ENCODE data around the gene WHRN. TPM values are rescaled to one million over a fixed set of nuclear protein-coding genes. Genes with fewer than 3 reads are reported as not detected.

Gene WHRN
- total and polyA plus RNA-seq, 9 of the 15 experiments (the other 6 are each of a cell fraction or from before 2014, with no cell fraction given) = 0.31 to 14.1 (median 3.0) TPM

GRCh38 chr9:114484854-114485443, 20.3 kb downstream of the WHRN start (continued):
- TF ChIP-seq CHD7 (IDR thresholded peaks at IDR 0.05; ENCODE audit: low read depth, low read length) (no peak), MAFK (IDR thresholded peaks at IDR 0.05; ENCODE audit: low read length) (peak; percentile 25; the same call in 1 of the 2 replicates), ZNF224 (CRISPR knock-in tag; IDR thresholded peaks at IDR 0.05) (no peak), REST (IDR thresholded peaks at IDR 0.05; ENCODE audit: borderline replicate concordance) (peak; percentile 6; the same call in 1 of the 2 replicates), REST (CRISPR knock-in tag; IDR thresholded peaks at IDR 0.05; ENCODE audit: low read depth) (no peak), PHB2 (IDR thresholded peaks at IDR 0.05; ENCODE audit: low read depth) (no peak), CTBP1 (IDR thresholded peaks at IDR 0.05; ENCODE audit: borderline replicate concordance) (peak; percentile 59; the same call in 1 of the 2 replicates), ZNF212 (CRISPR knock-in tag; IDR thresholded peaks at IDR 0.05) (no peak), CSDE1 (IDR thresholded peaks at IDR 0.05) (no peak), SRSF1 (IDR thresholded peaks at IDR 0.05; ENCODE audit: low read depth, low read length) (no peak)

Measured in K562 (cell line).